Measurements from ENCODE around the gene TAC4.

GRCh38 chr17:49842371-49842770 is 5.5 kb downstream of the TAC4 start:
- no peak for TF ChIP-seq CTCF (IDR thresholded peaks at IDR 0.05; ENCODE audit: poor library complexity)
- no peak for TF ChIP-seq EZH2phosphoT487 (IDR thresholded peaks at IDR 0.05; ENCODE audit: low read depth, severe bottlenecking, unreplicated experiment)

Data from hepatocyte (in vitro differentiated cells).